Ecto neural progenitor cell (in vitro differentiated cells): ENCODE results near the gene BTRC.
"Not testable (repeated sequence)": the region's sequence is repeated elsewhere in the genome, so short reads cannot be mapped to it uniquely, and the experiment has no call there.

Experiments used
- DNase-seq: peaks from one replicate; pipeline ENCODE4 v3.0.0-alpha.2; 2018; ENCODE audit warnings: low spot score

The BTRC gene

GRCh38 chr10:101351017-101351416, 2.9 kb upstream of the BTRC start:
- no peak for DNase-seq

- no peak for DNase-seq
These were observed 2.5 kb upstream of the BTRC start for GRCh38 chr10:101351477-101351876.

- DNase-seq, result not testable (repeated sequence)
These were observed 1.1 kb upstream of the BTRC start for GRCh38 chr10:101352857-101353256.

DNA sequence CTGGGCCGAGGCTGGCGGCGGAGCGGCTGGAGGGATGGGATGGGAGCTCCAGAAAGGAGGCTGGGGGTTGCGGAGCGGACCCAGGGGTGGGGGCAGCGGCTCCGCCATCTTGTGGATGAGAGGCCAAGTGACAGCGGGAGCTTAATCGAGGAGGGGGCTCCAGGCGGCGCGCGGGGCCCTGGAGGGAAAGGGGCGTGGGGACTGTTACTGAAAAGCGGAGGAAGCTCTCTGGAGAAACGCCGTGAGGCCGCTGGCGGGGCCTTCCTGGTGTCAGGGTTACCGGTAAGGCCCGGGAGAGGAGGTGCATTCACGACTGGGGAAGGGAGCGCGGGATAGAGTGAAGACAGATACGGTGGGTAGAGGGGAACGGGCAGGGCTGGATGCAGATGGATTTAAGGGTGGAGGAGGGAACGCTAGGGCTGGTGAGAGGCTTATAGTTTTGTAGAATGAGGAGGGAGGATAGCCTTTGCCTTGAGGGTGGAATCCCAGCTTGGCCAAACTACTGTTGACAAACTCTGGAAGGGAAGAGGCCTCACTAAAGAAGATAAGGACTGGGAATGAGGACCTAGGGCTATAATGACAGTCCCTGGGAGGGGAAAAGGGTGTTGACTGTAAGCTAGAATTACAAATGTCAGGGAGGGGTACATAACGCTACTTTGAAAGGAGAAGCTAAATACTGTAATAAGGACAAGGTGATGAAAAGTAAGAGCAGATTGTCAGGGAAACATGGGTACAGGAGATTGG, 535 bp downstream of the BTRC start:
- peak; percentile 91 for DNase-seq

DNA sequence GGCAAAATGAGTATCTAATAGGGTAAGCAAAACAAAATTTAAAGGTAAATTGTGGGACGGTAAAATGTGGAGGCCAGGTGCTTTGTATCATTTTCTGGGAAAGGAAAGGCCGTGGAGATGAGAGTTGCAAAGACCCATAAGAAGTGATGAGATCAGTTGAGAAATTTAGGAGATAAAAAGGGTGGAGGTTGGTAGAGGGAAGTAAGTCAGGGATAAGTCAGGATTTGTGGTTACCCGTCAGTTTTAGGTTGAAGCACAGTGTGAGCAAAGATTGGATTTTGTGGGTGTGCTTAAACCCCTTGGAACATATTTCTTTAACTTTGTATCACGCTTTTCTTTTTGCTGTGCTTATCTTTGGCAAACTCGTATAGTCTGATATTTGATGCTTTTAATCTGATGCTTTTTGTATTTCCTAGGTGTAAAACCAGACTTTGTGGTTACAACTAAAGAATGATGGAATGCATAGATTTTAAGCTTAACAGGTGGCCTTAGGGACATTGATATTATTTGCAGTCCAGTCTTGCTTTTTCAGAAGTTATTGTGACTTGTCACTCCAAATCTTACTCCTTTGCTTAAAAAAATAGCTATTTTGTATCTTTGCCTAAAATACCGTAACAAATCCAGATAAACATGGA, 1.2 kb downstream of the BTRC start:
- no peak for DNase-seq

DNA sequence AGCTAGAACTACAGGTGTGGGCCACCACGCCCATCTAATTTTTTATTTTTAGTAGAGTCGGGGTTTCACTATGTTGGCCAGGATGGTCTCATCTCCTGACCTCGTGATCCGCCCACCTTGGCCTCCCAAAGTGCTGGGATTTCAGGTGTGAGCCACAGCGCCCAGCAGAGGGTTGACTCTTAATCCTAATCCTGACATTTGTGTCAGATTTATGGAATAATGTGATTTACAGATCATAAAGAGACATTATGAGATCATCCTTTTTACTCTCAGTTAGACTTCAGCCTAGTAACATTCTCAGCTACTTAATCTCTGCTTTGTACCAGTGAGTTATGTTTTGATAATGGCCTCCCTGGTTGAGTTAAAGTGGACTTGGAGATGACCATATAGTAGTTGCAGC, 2.2 kb downstream of the BTRC start:
- DNase-seq, result no peak

- no peak for DNase-seq
These were observed 4.0 kb downstream of the BTRC start for GRCh38 chr10:101357958-101358357.

DNA sequence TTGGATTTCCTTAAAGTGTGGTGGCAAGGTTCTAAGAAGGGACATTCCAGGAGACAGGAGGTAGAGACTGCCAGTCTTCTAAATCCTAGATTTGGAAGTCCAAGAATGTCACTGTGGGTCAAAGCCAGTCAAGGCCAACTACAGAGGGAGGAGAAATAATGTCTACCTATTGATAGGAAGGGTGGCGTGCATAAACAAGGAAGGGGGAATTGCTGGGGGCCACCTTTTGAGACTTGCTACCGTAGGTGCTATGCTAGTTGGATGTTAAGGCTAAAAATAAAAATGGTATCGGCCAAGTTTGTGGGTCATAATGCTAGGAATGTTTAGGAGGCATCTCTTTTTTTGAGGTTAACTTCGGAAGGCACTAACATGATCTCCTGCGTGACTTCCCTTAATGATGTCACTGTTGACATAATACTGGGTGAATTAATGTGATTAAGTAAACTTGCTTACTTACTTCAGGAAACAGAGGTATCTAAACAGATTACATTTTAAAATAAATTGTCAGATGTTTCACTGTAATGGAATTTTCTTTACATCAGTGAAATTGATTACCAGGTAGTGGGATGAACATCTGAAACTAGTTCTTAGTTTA, 4.8 kb downstream of the BTRC start:
- no peak for DNase-seq

DNA sequence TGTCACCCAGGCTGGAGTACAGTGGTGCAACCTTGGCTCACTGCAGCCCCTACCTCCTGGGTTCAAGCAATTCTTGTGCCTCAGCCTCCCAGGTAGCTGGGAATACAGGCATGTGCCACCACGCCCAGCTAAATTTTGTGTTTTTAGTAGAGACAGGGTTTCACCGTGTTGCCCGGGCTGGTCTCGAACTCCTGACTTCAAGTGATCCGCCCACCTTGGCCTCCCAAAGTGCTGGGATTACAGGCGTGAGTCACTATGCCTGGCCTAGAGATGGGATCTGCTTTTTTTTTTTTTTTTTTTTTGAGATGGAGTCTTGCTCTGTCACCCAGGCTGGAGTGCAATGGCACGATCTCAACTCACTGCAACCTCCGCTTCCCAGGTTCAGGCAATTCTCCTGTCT, 6.1 kb downstream of the BTRC start:
- DNase-seq, result not testable (repeated sequence)

DNA sequence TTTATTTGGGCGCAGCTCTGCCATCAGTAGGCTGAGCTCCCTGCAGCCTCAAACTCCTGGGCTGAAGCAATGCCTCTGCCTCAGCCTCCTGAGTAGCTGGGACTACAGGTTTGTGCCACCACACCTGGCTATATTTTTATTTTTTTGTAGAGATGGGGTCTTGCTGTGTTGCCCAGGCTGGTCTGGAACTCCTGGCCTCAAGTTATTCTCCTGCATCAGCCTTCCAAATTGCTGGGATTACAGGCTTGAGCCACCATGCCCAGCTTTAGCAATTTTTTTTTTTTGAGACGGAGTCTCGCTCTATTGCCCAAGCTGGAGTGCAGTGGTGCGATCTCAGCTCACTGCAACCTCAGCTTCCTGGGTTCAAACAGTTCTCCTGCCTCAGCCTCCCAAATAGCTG, 6.9 kb downstream of the BTRC start:
- DNase-seq, result not testable (repeated sequence)

DNA sequence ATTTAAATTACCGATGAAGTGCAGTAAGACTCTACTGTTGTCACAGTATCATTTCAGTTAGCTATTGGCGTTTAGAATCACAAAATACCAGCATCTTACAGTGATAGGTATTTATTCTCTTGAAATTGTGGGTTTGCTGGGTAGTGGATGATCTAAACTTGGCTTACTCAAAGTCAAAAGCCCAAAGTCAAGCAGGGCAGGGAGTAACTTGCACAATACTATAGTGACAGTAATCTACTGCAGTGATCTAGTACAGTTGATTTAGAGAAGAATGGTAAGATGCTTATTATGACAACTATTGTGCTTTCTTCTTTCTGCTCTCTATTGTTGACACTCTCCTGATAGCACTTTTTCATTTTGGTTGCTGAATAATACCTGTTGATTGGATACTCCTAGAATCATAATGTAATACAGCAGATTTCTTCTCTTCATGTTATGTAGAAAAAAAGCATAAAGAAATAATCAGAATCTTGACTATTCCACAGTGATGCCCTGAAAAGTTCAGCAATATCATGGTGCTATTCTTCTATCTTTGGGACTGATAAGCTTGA, 10.0 kb downstream of the BTRC start:
- DNase-seq, result no peak

DNA sequence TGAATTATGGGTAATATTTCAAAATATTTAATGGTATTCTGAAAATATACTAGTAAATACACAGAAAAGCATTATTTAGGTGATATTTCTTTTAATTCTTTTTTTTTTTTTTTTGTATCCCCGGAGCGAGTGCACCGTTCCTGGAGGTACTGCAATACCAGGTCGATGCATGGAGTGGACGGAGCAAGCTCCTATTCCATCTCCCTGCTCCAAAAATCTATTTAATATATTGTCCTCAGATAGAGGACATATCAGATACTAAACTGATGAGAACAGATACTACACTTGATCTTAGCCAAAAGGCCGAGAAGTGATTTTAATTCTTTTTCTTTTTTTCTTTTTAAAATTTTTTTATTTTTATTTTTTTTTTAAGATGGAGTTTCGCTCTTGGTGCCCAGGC, 10.8 kb downstream of the BTRC start:
- DNase-seq, result no peak

GRCh38 chr10:101367569-101368453, 13.8 kb downstream of the BTRC start:
- DNase-seq, result no peak

- no peak for DNase-seq
These were observed 19.1 kb downstream of the BTRC start for GRCh38 chr10:101373063-101373462.

DNA sequence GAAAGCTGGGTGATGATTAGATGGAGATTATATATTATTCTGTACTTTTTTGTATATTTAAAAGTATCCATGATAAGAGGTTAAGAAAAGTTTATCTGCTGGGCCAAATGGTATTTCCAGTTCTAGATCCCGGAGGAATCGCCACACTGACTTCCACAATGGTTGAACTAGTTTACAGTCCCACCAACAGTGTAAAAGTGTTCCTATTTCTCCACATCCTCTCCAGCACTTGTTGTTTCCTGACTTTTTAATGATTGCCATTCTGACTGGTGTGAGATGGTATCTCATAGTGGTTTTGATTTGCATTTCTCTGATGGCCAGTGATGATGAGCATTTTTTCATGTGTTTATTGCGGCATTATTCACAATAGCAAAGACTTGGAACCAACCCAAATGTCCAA, 20.0 kb downstream of the BTRC start:
- DNase-seq, result not testable (repeated sequence)

- no peak for DNase-seq
These were observed 21.1 kb downstream of the BTRC start for GRCh38 chr10:101375076-101375475.

GRCh38 chr10:101379663-101380352, 25.8 kb downstream of the BTRC start:
- no peak for DNase-seq

DNA sequence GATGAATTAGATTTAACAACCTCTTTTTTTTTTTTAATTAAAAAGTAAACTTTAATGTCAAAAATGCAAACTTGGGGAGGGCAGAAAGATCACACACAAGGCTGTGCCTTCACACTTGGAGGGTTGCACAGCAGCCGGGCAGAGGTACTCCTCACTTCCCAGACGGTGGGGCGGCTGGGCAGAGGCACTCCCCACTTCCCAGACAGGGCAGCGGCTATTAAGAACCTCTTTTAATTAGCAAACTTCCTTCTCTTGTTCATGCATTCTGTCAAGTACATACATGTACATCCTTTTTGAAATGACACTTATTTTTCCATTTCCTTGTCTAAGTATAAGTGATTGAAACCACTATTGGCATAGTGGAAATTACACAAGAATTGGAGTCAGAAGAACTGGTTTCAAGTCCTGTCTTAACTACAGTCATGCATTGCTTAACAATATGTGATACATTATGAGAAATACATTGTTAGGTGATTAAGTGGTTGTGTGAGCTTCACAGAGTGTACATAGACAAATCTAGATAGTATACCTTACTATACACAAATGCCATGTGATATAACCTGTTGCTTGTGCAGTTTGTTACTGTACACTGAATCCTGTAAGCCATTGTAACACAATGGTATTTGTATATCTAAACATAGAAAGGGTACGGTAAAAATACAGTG, 26.5 kb downstream of the BTRC start:
- no peak for DNase-seq

DNA sequence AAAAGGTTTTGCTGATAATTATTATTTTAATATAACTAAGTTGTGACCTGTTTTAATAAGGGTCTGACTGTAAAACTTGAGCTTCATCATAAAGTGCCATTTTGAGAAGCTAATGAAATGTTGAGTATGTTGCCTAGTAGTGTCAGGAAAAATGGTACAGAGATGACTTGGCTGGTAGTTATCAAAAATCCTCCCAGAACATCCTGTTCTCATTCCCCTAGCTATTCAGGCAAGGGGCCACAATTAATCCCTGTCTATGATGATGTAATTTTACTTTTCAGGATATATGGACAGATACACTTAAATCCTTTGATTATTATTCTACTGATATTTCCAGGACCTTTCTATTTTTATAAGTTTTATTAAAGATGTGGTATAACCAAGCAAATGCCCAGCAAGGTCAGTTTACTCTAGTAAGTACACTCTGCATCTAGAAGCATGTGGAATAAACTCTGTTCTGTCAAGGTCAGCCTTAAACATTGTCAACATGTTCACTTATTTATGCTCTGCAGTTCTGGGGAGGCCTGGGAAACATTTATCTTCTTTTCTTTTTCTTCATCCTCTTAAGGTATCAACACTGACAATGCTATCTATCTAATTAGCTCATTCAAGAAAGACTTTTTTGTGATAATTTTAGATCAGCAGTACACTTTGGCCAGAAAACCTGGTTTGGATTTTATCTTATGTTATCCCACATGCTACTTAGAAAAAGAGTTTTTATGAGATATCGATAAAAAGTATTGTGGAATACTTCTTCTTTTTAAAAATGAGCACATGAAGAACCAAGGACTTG, 32.1 kb downstream of the BTRC start:
- no peak for DNase-seq

- no peak for DNase-seq
These were observed 32.8 kb downstream of the BTRC start for GRCh38 chr10:101386659-101387259.
